HG02759 (cell line): Measurements from ENCODE around the gene SORL1.

Experiments used
- ATAC-seq: cut with Tn5 transposase; IDR thresholded peaks from one replicate; pipeline ENCODE4 v1.9.1; 2021; ENCODE audit warnings: mild to moderate bottlenecking, moderate library complexity; ENCODE audit not compliant: unreplicated experiment

The SORL1 gene

GRCh38 chr11:121652971-121653370 is 200.9 kb downstream of the SORL1 start:
- no peak for ATAC-seq

- no peak for ATAC-seq
Observed at GRCh38 chr11:121654259-121654842, 202.2 kb downstream of the SORL1 start.

GRCh38 chr11:121654843-121655536 is 202.9 kb downstream of the SORL1 start:
- ATAC-seq = no peak

GRCh38 chr11:121655537-121656327 is 203.6 kb downstream of the SORL1 start:
- peak; percentile 92 for ATAC-seq

GRCh38 chr11:121656328-121657090 is 204.4 kb downstream of the SORL1 start:
- no peak for ATAC-seq

GRCh38 chr11:121657146-121657545 is 205.0 kb downstream of the SORL1 start:
- no peak for ATAC-seq

- ATAC-seq = no peak
Observed at GRCh38 chr11:121659811-121660210, 207.7 kb downstream of the SORL1 start.

GRCh38 chr11:121661880-121662486 is 209.9 kb downstream of the SORL1 start:
- no peak for ATAC-seq

GRCh38 chr11:121664144-121664543 is 212.0 kb downstream of the SORL1 start:
- ATAC-seq = no peak

GRCh38 chr11:121665206-121665838 is 213.2 kb downstream of the SORL1 start:
- no peak for ATAC-seq

- no peak for ATAC-seq
Observed at GRCh38 chr11:121667836-121668235, 215.7 kb downstream of the SORL1 start.

GRCh38 chr11:121669422-121669821 is 217.3 kb downstream of the SORL1 start:
- no peak for ATAC-seq

GRCh38 chr11:121670266-121670665 is 218.2 kb downstream of the SORL1 start:
- ATAC-seq = no peak

- ATAC-seq = no peak
Observed at GRCh38 chr11:121670805-121671282, 218.7 kb downstream of the SORL1 start.

- ATAC-seq = no peak
Observed at GRCh38 chr11:121671283-121672168, 219.4 kb downstream of the SORL1 start.

GRCh38 chr11:121672630-121673487 is 220.7 kb downstream of the SORL1 start:
- no peak for ATAC-seq

GRCh38 chr11:121681550-121682268 is 229.6 kb downstream of the SORL1 start:
- ATAC-seq = no peak
